ENCODE measurements around the gene ENPP4. TPM values are rescaled to one million over a fixed set of nuclear protein-coding genes. Genes with fewer than 3 reads are reported as not detected.

Gene ENPP4
- total and polyA plus RNA-seq, 7 donors, result 8.1 to 28.5 (median 19.1) TPM

DNA sequence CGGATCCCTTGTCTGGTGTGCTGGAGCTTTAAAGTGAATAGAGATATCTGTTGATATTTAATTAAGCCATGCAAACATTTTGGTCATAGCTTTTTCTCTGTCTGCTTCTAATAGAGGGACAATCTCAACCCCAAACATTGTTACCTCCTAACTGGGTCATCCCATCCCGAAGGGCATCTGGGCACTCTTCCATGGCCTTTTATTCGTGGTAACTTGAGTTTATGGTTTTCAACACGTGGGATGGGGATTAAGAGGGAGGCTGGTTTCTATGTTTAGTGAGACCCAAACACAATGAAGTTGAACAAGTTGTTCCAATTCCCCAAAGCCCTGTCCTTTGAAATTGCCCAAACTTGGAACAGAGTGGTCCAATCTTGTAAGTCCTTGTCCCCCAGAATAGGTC, 42.4 kb downstream of the ENPP4 start:
- Histone ChIP-seq H3K36me3 (ENCODE audit: insufficient read depth in 1 of 2, low read depth in 1 of 2) (no peaks in the 10 kb centered on the region), H3K9me3 (no peaks in the 10 kb centered on the region), H3K4me1 (peaks cover 31% of the 10 kb centered on the region), H3K27me3 (ENCODE audit: insufficient read depth in 3 of 3, low read length in 2 of 3) (no peaks in the 10 kb centered on the region), H3K4me3 (no peak overlapping the region), H3K27ac (peak overlapping the region; percentile 37)
- ATAC-seq, result peak in 2 of 4 donors; percentile 46 to 63
- intact Hi-C loops (cut with DNase I), result no loop called here
- DNase-seq, result no peak
- WGBS, 3 donors, result 24 to 30% (median 30%) methylated on average over 4 of the region's 4 CpGs
- no peak for TF ChIP-seq CTCF (IDR thresholded peaks at IDR 0.05)

- Histone ChIP-seq H3K36me3 (ENCODE audit: insufficient read depth in 1 of 2, low read depth in 1 of 2) (no peaks in the 10 kb centered on the region), H3K27ac (no peak overlapping the region), H3K4me3 (no peak overlapping the region), H3K9me3 (no peaks in the 10 kb centered on the region), H3K4me1 (peaks cover 27% of the 10 kb centered on the region), H3K27me3 (ENCODE audit: insufficient read depth in 3 of 3, low read length in 2 of 3) (no peaks in the 10 kb centered on the region)
- WGBS, 3 donors, result 56 to 78% (median 68%) methylated on average over 3 of the region's 3 CpGs
- intact Hi-C loops (cut with DNase I), result no loop called here
- ATAC-seq, result no peak
- TF ChIP-seq CTCF (IDR thresholded peaks at IDR 0.05), result no peak
- no peak for DNase-seq
These were observed 45.1 kb downstream of the ENPP4 start for GRCh38 chr6:46174904-46175303.

GRCh38 chr6:46175446-46175845, 45.7 kb downstream of the ENPP4 start:
- DNase-seq, result no peak
- Histone ChIP-seq H3K27me3 (ENCODE audit: insufficient read depth in 3 of 3, low read length in 2 of 3) (no peaks in the 10 kb centered on the region), H3K36me3 (ENCODE audit: insufficient read depth in 1 of 2, low read depth in 1 of 2) (no peaks in the 10 kb centered on the region), H3K4me1 (peaks cover 23% of the 10 kb centered on the region), H3K9me3 (no peaks in the 10 kb centered on the region), H3K27ac (no peak overlapping the region), H3K4me3 (no peak overlapping the region)
- ATAC-seq, result no peak
- TF ChIP-seq CTCF (IDR thresholded peaks at IDR 0.05), result no peak
- WGBS, 3 donors, result 92 to 94% (median 93%) methylated on average over 4 of the region's 4 CpGs
- intact Hi-C loops (cut with DNase I), result no loop called here

GRCh38 chr6:46175976-46176375, 46.2 kb downstream of the ENPP4 start:
- 33 to 77% (median 44%) methylated on average over 3 of the region's 3 CpGs for WGBS, 3 donors
- ATAC-seq (peak in 1 of 4 donors; percentile 48), DNase-seq (no peak)
- H3K36me3 ChIP-seq (ENCODE audit: insufficient read depth in 1 of 2, low read depth in 1 of 2), result no peaks in the 10 kb centered on the region
- H3K4me1 ChIP-seq, result peaks cover 23% of the 10 kb centered on the region
- no peak for TF ChIP-seq CTCF (IDR thresholded peaks at IDR 0.05)
- H3K27ac ChIP-seq, result no peak overlapping the region
- no peaks in the 10 kb centered on the region for H3K9me3 ChIP-seq
- intact Hi-C loops (cut with DNase I), result no loop called here
- H3K4me3 ChIP-seq, result no peak overlapping the region
- H3K27me3 ChIP-seq (ENCODE audit: insufficient read depth in 3 of 3, low read length in 2 of 3), result no peaks in the 10 kb centered on the region

DNA sequence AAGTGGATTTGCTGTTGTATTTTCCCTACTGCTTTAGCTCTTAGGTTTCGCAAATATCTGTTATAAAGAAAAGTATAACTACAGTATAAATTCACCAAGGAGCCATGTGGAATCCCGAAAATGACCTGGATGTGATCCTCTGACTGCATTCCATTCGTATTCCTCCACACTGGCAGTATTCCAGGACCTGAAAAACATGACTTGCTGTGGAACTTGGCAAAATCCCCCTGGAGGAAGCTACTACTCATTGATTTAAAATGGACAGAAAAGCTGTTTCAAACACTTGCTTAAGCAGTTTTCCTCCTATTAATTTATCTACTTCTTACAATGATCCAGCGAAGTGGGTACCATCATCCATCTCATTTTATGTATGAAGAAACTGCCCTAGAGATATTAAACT, 54.3 kb downstream of the ENPP4 start:
- no peaks in the 10 kb centered on the region for H3K27me3 ChIP-seq (ENCODE audit: insufficient read depth in 3 of 3, low read length in 2 of 3)
- 36 to 57% (median 42%) methylated on average over 4 of the region's 4 CpGs for WGBS, 3 donors
- no peak overlapping the region for H3K27ac ChIP-seq
- H3K9me3 ChIP-seq, result no peaks in the 10 kb centered on the region
- intact Hi-C loops (cut with DNase I), result no loop called here
- peak; percentile 6 for TF ChIP-seq CTCF (IDR thresholded peaks at IDR 0.05)
- DNase-seq (no peak), ATAC-seq (no peak)
- H3K4me3 ChIP-seq, result no peak overlapping the region
- no peaks in the 10 kb centered on the region for H3K36me3 ChIP-seq (ENCODE audit: insufficient read depth in 1 of 2, low read depth in 1 of 2)
- H3K4me1 ChIP-seq, result no peaks in the 10 kb centered on the region

Measured in psoas muscle (tissue), 8 donors.